ENCODE measurements around the gene CYP4F8.

CYP4F8 gene

DNA sequence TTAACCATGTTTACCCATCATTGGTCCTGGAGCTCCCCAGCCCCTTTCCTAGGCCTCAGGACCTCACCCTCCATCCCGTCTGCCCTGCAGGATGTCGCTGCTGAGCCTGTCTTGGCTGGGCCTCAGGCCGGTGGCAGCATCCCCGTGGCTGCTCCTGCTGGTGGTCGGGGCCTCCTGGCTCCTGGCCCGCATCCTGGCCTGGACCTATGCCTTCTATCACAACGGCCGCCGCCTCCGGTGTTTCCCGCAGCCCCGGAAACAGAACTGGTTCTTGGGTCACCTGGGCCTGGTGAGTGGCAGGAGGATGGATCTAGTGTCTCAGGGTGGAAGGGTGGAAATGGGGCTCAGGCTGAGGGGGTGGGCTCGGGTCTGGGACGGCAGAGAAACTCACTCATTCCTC is 508 bp downstream of the CYP4F8 start:
- no peak for ATAC-seq
- TF ChIP-seq, protein P1, sequence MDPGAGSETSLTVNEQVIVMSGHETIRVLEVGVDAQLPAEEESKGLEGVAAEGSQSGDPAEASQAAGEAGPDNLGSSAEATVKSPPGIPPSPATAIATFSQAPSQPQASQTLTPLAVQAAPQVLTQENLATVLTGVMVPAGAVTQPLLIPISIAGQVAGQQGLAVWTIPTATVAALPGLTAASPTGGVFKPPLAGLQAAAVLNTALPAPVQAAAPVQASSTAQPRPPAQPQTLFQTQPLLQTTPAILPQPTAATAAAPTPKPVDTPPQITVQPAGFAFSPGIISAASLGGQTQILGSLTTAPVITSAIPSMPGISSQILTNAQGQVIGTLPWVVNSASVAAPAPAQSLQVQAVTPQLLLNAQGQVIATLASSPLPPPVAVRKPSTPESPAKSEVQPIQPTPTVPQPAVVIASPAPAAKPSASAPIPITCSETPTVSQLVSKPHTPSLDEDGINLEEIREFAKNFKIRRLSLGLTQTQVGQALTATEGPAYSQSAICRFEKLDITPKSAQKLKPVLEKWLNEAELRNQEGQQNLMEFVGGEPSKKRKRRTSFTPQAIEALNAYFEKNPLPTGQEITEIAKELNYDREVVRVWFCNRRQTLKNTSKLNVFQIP (CRISPR knock-in tag; IDR thresholded peaks at IDR 0.05; ENCODE audit: borderline replicate concordance, low read depth), result no peak
- TF ChIP-seq CSDC2 (CRISPR knock-in tag; IDR thresholded peaks at IDR 0.05), result no peak
- no peak for TF ChIP-seq OSR1 (CRISPR knock-in tag; IDR thresholded peaks at IDR 0.05)
- no peak for TF ChIP-seq RARB (CRISPR knock-in tag; IDR thresholded peaks at IDR 0.05)
- TF ChIP-seq ZC3H10 (CRISPR knock-in tag; IDR thresholded peaks at IDR 0.05), result no peak
- no peak for TF ChIP-seq GLIS3 (CRISPR knock-in tag; IDR thresholded peaks at IDR 0.05)

DNA sequence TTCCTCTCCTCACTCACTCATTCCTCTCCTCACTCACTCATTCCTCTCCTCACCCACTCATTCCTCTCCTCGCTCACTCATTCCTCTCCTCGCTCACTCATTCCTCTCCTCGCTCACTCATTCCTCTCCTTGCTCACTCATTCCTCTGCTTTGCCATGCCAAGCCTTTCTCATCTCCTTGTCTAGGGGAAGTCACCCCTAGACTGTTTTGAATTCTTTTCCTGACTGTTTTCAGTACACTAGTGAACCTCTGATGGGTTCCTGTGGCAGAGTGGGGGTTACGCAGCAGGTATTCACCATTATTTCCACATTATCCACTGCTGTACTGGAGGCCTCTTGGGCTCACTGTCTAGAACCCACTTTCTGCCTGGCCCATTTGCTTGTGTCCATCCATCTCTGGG is 1.2 kb downstream of the CYP4F8 start:
- TF ChIP-seq OSR1 (CRISPR knock-in tag; IDR thresholded peaks at IDR 0.05) (no peak), CSDC2 (CRISPR knock-in tag; IDR thresholded peaks at IDR 0.05) (no peak), TOX (CRISPR knock-in tag; IDR thresholded peaks at IDR 0.05; ENCODE audit: borderline replicate concordance) (no peak), RARB (CRISPR knock-in tag; IDR thresholded peaks at IDR 0.05) (no peak), ZNF8 (CRISPR knock-in tag; IDR thresholded peaks at IDR 0.05) (no peak)
- TF ChIP-seq, protein P2, sequence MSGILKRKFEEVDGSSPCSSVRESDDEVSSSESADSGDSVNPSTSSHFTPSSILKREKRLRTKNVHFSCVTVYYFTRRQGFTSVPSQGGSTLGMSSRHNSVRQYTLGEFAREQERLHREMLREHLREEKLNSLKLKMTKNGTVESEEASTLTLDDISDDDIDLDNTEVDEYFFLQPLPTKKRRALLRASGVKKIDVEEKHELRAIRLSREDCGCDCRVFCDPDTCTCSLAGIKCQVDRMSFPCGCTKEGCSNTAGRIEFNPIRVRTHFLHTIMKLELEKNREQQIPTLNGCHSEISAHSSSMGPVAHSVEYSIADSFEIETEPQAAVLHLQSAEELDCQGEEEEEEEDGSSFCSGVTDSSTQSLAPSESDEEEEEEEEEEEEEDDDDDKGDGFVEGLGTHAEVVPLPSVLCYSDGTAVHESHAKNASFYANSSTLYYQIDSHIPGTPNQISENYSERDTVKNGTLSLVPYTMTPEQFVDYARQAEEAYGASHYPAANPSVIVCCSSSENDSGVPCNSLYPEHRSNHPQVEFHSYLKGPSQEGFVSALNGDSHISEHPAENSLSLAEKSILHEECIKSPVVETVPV (CRISPR knock-in tag; IDR thresholded peaks at IDR 0.05), result no peak
- no peak for ATAC-seq

DNA sequence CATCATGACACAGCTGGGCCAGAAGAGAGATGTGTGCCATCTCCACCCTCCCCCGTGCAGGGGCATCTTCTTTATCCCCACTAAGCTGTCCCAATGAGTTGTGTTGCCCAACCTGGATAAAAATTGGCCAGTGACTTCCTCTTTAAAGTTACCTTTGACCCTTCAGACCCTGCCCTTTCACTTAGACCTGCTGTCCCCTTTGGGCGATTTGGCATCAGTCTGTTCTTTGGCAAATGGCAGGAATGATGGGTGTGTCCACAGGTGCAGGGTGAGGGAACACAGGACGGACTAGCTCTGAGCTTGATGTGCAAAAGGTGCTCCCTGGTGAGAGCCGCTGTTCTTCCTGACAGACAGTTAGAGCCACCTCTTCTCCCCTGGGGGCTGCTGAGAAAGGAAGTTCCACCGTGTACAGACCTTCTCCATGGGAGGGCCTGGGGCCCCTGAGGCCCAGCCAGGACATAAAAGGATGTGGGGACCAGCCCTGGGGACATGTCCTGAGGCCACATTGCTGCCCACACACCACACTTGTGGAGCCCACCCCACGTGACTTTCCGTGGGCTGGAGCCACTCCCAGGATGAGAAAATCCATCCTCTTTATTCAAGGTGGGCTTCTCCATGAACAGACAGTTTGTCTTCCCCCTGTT is 1.7 kb downstream of the CYP4F8 start:
- ATAC-seq, result no peak

DNA sequence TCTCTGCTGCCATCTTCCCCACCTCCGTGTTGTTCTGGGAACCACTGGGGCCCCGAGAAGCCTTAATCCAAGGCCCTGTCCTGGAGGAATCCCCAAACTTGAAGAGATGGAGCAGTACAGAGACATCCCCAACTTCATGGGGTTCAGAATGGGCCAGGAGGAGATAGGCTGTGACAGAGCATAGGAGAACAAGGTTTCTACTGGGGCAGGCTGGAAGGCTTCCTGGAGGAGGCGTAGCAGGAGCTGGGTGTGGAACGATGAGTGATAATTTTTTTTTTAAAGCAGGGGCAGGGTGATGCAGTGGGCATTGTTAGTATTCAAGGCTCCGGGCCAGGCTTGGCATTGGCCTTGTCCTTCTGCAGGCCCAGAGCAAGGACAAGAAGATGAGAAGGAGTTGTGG is 3.3 kb downstream of the CYP4F8 start:
- no peak for ATAC-seq

More for the DNA sequence above, 1.7 kb downstream of the CYP4F8 start:
- TF ChIP-seq TCF4 (CRISPR knock-in tag; IDR thresholded peaks at IDR 0.05; ENCODE audit: borderline replicate concordance) (no peak), CSDC2 (CRISPR knock-in tag; IDR thresholded peaks at IDR 0.05) (no peak), PPARA (CRISPR knock-in tag; IDR thresholded peaks at IDR 0.05; ENCODE audit: borderline replicate concordance) (no peak), GLIS3 (CRISPR knock-in tag; IDR thresholded peaks at IDR 0.05) (no peak), ARNTL (CRISPR knock-in tag; IDR thresholded peaks at IDR 0.05; ENCODE audit: borderline replicate concordance, low read depth) (no peak), ESRRG (CRISPR knock-in tag; IDR thresholded peaks at IDR 0.05) (no peak), ISL1 (CRISPR knock-in tag; IDR thresholded peaks at IDR 0.05) (no peak), TOX (CRISPR knock-in tag; IDR thresholded peaks at IDR 0.05; ENCODE audit: borderline replicate concordance) (no peak), BACH2 (CRISPR knock-in tag; IDR thresholded peaks at IDR 0.05; ENCODE audit: borderline replicate concordance) (no peak)
- TF ChIP-seq, protein P3, sequence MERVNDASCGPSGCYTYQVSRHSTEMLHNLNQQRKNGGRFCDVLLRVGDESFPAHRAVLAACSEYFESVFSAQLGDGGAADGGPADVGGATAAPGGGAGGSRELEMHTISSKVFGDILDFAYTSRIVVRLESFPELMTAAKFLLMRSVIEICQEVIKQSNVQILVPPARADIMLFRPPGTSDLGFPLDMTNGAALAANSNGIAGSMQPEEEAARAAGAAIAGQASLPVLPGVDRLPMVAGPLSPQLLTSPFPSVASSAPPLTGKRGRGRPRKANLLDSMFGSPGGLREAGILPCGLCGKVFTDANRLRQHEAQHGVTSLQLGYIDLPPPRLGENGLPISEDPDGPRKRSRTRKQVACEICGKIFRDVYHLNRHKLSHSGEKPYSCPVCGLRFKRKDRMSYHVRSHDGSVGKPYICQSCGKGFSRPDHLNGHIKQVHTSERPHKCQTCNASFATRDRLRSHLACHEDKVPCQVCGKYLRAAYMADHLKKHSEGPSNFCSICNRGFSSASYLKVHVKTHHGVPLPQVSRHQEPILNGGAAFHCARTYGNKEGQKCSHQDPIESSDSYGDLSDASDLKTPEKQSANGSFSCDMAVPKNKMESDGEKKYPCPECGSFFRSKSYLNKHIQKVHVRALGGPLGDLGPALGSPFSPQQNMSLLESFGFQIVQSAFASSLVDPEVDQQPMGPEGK (CRISPR knock-in tag; IDR thresholded peaks at IDR 0.05; ENCODE audit: borderline replicate concordance), result no peak
- TF ChIP-seq, protein P4, sequence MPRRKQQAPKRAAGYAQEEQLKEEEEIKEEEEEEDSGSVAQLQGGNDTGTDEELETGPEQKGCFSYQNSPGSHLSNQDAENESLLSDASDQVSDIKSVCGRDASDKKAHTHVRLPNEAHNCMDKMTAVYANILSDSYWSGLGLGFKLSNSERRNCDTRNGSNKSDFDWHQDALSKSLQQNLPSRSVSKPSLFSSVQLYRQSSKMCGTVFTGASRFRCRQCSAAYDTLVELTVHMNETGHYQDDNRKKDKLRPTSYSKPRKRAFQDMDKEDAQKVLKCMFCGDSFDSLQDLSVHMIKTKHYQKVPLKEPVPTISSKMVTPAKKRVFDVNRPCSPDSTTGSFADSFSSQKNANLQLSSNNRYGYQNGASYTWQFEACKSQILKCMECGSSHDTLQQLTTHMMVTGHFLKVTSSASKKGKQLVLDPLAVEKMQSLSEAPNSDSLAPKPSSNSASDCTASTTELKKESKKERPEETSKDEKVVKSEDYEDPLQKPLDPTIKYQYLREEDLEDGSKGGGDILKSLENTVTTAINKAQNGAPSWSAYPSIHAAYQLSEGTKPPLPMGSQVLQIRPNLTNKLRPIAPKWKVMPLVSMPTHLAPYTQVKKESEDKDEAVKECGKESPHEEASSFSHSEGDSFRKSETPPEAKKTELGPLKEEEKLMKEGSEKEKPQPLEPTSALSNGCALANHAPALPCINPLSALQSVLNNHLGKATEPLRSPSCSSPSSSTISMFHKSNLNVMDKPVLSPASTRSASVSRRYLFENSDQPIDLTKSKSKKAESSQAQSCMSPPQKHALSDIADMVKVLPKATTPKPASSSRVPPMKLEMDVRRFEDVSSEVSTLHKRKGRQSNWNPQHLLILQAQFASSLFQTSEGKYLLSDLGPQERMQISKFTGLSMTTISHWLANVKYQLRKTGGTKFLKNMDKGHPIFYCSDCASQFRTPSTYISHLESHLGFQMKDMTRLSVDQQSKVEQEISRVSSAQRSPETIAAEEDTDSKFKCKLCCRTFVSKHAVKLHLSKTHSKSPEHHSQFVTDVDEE (CRISPR knock-in tag; IDR thresholded peaks at IDR 0.05), result no peak

More for the DNA sequence above, 3.3 kb downstream of the CYP4F8 start:
- TF ChIP-seq, protein P1 (CRISPR knock-in tag; IDR thresholded peaks at IDR 0.05; ENCODE audit: borderline replicate concordance, low read depth), result no peak
- no peak for TF ChIP-seq ZFP30 (CRISPR knock-in tag; IDR thresholded peaks at IDR 0.05)
- TF ChIP-seq, protein P3 (CRISPR knock-in tag; IDR thresholded peaks at IDR 0.05; ENCODE audit: borderline replicate concordance), result no peak
- no peak for TF ChIP-seq TOX (CRISPR knock-in tag; IDR thresholded peaks at IDR 0.05; ENCODE audit: borderline replicate concordance)
- no peak for TF ChIP-seq ZC3H10 (CRISPR knock-in tag; IDR thresholded peaks at IDR 0.05)
- TF ChIP-seq SNAI2 (CRISPR knock-in tag; IDR thresholded peaks at IDR 0.05), result no peak
- TF ChIP-seq ZNF70 (CRISPR knock-in tag; IDR thresholded peaks at IDR 0.05), result no peak
- no peak for TF ChIP-seq PPARA (CRISPR knock-in tag; IDR thresholded peaks at IDR 0.05; ENCODE audit: borderline replicate concordance)
- no peak for TF ChIP-seq ZFP3 (CRISPR knock-in tag; IDR thresholded peaks at IDR 0.05)
- TF ChIP-seq, protein P2 (CRISPR knock-in tag; IDR thresholded peaks at IDR 0.05), result no peak
- no peak for TF ChIP-seq ESRRG (CRISPR knock-in tag; IDR thresholded peaks at IDR 0.05)
- no peak for TF ChIP-seq GLIS3 (CRISPR knock-in tag; IDR thresholded peaks at IDR 0.05)

All from SK-N-SH treated with all-trans-retinoic acid at 6 μM for 48 hours (cell line).